WTC11 (cell line): Measurements from ENCODE around the gene P2RY12. TPM values are rescaled to one million over a fixed set of nuclear protein-coding genes. Genes with fewer than 3 reads are reported as not detected.
A peak's percentile ranks its signal among the peaks of the same experiment; 100 is the strongest.

Source experiments
- ATAC-seq: fragments of 200-7000 bp; cut with Tn5 transposase; 2 replicates; pipeline ENCODE4 v1.10.0; 2021; ENCODE audit warnings: mild to moderate bottlenecking, moderate library complexity
- CTCF ChIA-PET: fragments of 300-600 bp; sonication (Branson Sonifier 250); formaldehyde crosslinking; loops from one replicate; lab custom pipeline; 2021; ENCODE audit warnings: antibody characterized with exemption; lab: Charles Lee
- POLR2A ChIA-PET: fragments of 350-600 bp; sonication (Branson Sonifier 250); formaldehyde crosslinking; loops from one replicate; lab custom pipeline; 2021; ENCODE audit warnings: antibody characterized with exemption; lab: Charles Lee
- DNase-seq: peaks from one replicate; pipeline ENCODE4 v3.0.0; 2021; ENCODE audit warnings: low spot score
- H3K27ac Mint-ChIP-seq: 2 replicates; pipeline ENCODE4 v1.8.0; 2021; ENCODE audit warnings: mixed read lengths
- H3K27me3 Mint-ChIP-seq: 2 replicates; pipeline ENCODE4 v1.8.0; 2021; ENCODE audit warnings: low read depth, mild to moderate bottlenecking, moderate library complexity, mixed read lengths
- H3K36me3 Mint-ChIP-seq: 2 replicates; pipeline ENCODE4 v1.8.0; 2021; ENCODE audit warnings: mixed read lengths
- H3K4me1 Mint-ChIP-seq: 2 replicates; pipeline ENCODE4 v1.8.0; 2022; ENCODE audit warnings: mixed read lengths
- H3K4me3 Mint-ChIP-seq: 2 replicates; pipeline ENCODE4 v1.8.0; 2021; ENCODE audit warnings: mild to moderate bottlenecking, moderate library complexity, mixed read lengths
- H3K9me3 Mint-ChIP-seq: 2 replicates; pipeline ENCODE4 v1.8.0; 2021; ENCODE audit warnings: mixed read lengths
- CREB1 ChIP-seq: sonication (generic); formaldehyde crosslinking; IDR thresholded peaks from 2 replicates; pipeline ENCODE4 v1.8.0; 2023; ENCODE audit warnings: mild to moderate bottlenecking, missing genetic modification reagents
- CREM ChIP-seq: sonication (generic); formaldehyde crosslinking; IDR thresholded peaks from 2 replicates; pipeline ENCODE4 v1.8.1; 2022; ENCODE audit warnings: mild to moderate bottlenecking, missing genetic modification reagents, moderate library complexity
- ESRRA ChIP-seq: sonication (generic); formaldehyde crosslinking; IDR thresholded peaks from 2 replicates; pipeline ENCODE4 v1.8.1; 2022; ENCODE audit warnings: mild to moderate bottlenecking, missing genetic modification reagents, borderline replicate concordance
- JAZF1 ChIP-seq: fragments of 250-450 bp; sonication (Bioruptor Pico); IDR thresholded peaks from 2 replicates; pipeline ENCODE4 v1.9.0; 2021; ENCODE audit warnings: moderate library complexity, mild to moderate bottlenecking, inconsistent platforms
- PRRX2 ChIP-seq: fragments of 250-450 bp; sonication (Bioruptor Pico); IDR thresholded peaks from 2 replicates; pipeline ENCODE4 v1.8.0; 2021; ENCODE audit warnings: mild to moderate bottlenecking
- RELA ChIP-seq: sonication (generic); formaldehyde crosslinking; IDR thresholded peaks from 2 replicates; pipeline ENCODE4 v1.8.1; 2022; ENCODE audit warnings: missing genetic modification reagents, mild to moderate bottlenecking, borderline replicate concordance
- RORB ChIP-seq: fragments of 250-450 bp; sonication (Bioruptor Pico); IDR thresholded peaks from 2 replicates; pipeline ENCODE4 v1.9.0; 2021; ENCODE audit warnings: mild to moderate bottlenecking
- TEAD4 ChIP-seq: sonication (generic); formaldehyde crosslinking; IDR thresholded peaks from 2 replicates; pipeline ENCODE4 v1.8.0; 2022; ENCODE audit warnings: mild to moderate bottlenecking, missing genetic modification reagents
- USF2 ChIP-seq: sonication (generic); formaldehyde crosslinking; IDR thresholded peaks from 2 replicates; pipeline ENCODE4 v1.8.1; 2023; ENCODE audit warnings: mild to moderate bottlenecking, missing genetic modification reagents, moderate library complexity
- ZNF317 ChIP-seq: sonication (generic); formaldehyde crosslinking; IDR thresholded peaks from 2 replicates; pipeline ENCODE4 v1.8.1; 2023; ENCODE audit warnings: low read depth, mild to moderate bottlenecking, moderate library complexity, missing genetic modification reagents, borderline replicate concordance
- ZNF423 ChIP-seq: fragments of 250-450 bp; sonication (Bioruptor Pico); IDR thresholded peaks from 2 replicates; pipeline ENCODE4 v2.1.2; 2022; ENCODE audit warnings: mild to moderate bottlenecking, moderate library complexity
- total RNA-seq: library from RNA; stranded (reverse); gene quantifications from 3 replicates; pipeline ENCODE4 v1.2.3, GENCODE V29; 2021
- TF ChIP-seq, protein P1 (sequence below): sonication (generic); formaldehyde crosslinking; IDR thresholded peaks from 2 replicates; pipeline ENCODE4 v1.8.0; 2022; ENCODE audit warnings: missing genetic modification reagents
- TF ChIP-seq, protein P2 (sequence below): sonication (generic); formaldehyde crosslinking; IDR thresholded peaks from 2 replicates; pipeline ENCODE4 v1.8.0; 2023; ENCODE audit warnings: mild to moderate bottlenecking, missing genetic modification reagents
- TF ChIP-seq, protein P3 (sequence below): sonication (generic); formaldehyde crosslinking; conservative IDR thresholded peaks from 2 replicates; pipeline ENCODE4 v1.8.1; 2023; ENCODE audit warnings: mild to moderate bottlenecking, low read depth, missing genetic modification reagents, moderate library complexity

P2RY12 gene
- total RNA-seq, 1 experiment from 2014 or later = not detected

DNA sequence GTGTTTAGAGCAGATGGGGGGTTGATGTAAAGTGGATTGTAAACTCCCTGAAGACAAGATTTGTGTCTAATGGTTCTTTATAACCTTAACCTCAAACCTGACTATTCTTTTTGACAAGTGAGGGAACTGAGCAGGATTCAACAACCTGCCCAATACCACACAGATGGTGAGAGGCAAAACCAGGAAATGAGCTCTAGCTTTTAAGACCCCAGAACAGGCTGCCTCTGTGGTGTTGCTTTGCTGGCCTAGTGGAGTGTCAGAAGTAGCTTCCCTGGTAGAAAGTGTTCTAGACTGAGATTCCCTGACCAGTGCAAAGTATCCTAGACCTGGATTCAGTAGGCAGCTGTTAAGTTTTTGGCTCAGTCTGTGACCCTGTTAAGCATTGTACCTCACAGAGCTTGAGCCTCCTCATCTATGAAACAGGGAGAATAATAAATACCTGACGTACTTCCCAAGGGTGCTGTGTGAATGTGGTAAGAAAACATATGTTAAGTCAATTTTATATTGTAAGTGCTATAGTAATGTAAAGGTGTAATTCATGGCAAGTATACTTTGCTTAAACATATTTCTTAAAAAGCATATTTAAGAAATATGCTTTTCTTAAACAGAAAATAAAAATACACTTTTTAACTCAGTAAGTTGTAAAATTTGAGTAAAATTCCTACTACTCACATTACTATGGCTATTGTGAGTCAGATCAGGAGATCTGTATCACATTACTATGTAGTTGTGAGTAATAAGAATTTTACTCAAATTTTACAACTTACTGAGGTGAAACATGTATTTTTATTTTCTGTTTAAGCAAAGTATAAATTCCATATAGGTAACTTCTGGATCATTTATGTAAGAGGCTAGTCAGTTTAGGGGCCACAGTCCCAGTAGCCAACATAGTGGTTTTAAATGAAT lies 76.7 kb downstream of the P2RY12 start:
- H3K27me3 Mint-ChIP-seq = no peaks in the 10 kb centered on the region
- H3K36me3 Mint-ChIP-seq = no peaks in the 10 kb centered on the region
- TF ChIP-seq TEAD4 (CRISPR knock-in tag) (no peak), RELA (CRISPR knock-in tag) (no peak)
- TF ChIP-seq, protein P1, sequence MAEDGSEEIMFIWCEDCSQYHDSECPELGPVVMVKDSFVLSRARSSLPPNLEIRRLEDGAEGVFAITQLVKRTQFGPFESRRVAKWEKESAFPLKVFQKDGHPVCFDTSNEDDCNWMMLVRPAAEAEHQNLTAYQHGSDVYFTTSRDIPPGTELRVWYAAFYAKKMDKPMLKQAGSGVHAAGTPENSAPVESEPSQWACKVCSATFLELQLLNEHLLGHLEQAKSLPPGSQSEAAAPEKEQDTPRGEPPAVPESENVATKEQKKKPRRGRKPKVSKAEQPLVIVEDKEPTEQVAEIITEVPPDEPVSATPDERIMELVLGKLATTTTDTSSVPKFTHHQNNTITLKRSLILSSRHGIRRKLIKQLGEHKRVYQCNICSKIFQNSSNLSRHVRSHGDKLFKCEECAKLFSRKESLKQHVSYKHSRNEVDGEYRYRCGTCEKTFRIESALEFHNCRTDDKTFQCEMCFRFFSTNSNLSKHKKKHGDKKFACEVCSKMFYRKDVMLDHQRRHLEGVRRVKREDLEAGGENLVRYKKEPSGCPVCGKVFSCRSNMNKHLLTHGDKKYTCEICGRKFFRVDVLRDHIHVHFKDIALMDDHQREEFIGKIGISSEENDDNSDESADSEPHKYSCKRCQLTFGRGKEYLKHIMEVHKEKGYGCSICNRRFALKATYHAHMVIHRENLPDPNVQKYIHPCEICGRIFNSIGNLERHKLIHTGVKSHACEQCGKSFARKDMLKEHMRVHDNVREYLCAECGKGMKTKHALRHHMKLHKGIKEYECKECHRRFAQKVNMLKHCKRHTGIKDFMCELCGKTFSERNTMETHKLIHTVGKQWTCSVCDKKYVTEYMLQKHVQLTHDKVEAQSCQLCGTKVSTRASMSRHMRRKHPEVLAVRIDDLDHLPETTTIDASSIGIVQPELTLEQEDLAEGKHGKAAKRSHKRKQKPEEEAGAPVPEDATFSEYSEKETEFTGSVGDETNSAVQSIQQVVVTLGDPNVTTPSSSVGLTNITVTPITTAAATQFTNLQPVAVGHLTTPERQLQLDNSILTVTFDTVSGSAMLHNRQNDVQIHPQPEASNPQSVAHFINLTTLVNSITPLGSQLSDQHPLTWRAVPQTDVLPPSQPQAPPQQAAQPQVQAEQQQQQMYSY (CRISPR knock-in tag) = peak; percentile 68
- no peak overlapping the region; the same call in 1 of the 2 replicates for H3K27ac Mint-ChIP-seq
- peaks cover 55% of the 10 kb centered on the region for H3K4me1 Mint-ChIP-seq
- ChIA-PET CTCF (interaction anchor here (2.0 kb wide), 1 partner anchor 20 kb away, joined by 7 read pairs; no protein-coding TSS in a partner anchor), POLR2A (no interaction called here)
- no peak overlapping the region for H3K4me3 Mint-ChIP-seq
- no peaks in the 10 kb centered on the region for H3K9me3 Mint-ChIP-seq
- DNase-seq (no peak), ATAC-seq (0 out of 2 replicates have a peak, but pooled peaks have one; percentile 6)

GRCh38 chr3:151307131-151307530 lies 77.4 kb downstream of the P2RY12 start:
- ChIA-PET CTCF (interaction anchor here (2.0 kb wide), 1 partner anchor 21 kb away, joined by 7 read pairs; no protein-coding TSS in a partner anchor), POLR2A (no interaction called here)
- H3K36me3 Mint-ChIP-seq = no peaks in the 10 kb centered on the region
- ATAC-seq (no peak), DNase-seq (no peak)
- peaks cover 49% of the 10 kb centered on the region for H3K4me1 Mint-ChIP-seq
- no peaks in the 10 kb centered on the region for H3K9me3 Mint-ChIP-seq
- H3K27me3 Mint-ChIP-seq = no peaks in the 10 kb centered on the region
- TF ChIP-seq, protein P2, sequence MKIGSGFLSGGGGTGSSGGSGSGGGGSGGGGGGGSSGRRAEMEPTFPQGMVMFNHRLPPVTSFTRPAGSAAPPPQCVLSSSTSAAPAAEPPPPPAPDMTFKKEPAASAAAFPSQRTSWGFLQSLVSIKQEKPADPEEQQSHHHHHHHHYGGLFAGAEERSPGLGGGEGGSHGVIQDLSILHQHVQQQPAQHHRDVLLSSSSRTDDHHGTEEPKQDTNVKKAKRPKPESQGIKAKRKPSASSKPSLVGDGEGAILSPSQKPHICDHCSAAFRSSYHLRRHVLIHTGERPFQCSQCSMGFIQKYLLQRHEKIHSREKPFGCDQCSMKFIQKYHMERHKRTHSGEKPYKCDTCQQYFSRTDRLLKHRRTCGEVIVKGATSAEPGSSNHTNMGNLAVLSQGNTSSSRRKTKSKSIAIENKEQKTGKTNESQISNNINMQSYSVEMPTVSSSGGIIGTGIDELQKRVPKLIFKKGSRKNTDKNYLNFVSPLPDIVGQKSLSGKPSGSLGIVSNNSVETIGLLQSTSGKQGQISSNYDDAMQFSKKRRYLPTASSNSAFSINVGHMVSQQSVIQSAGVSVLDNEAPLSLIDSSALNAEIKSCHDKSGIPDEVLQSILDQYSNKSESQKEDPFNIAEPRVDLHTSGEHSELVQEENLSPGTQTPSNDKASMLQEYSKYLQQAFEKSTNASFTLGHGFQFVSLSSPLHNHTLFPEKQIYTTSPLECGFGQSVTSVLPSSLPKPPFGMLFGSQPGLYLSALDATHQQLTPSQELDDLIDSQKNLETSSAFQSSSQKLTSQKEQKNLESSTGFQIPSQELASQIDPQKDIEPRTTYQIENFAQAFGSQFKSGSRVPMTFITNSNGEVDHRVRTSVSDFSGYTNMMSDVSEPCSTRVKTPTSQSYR (CRISPR knock-in tag) = no peak
- no peak for TF ChIP-seq RORB (CRISPR knock-in tag)
- no peak for TF ChIP-seq ESRRA
- TF ChIP-seq CREM = no peak
- TF ChIP-seq JAZF1 (CRISPR knock-in tag) = no peak
- TF ChIP-seq, protein P3, sequence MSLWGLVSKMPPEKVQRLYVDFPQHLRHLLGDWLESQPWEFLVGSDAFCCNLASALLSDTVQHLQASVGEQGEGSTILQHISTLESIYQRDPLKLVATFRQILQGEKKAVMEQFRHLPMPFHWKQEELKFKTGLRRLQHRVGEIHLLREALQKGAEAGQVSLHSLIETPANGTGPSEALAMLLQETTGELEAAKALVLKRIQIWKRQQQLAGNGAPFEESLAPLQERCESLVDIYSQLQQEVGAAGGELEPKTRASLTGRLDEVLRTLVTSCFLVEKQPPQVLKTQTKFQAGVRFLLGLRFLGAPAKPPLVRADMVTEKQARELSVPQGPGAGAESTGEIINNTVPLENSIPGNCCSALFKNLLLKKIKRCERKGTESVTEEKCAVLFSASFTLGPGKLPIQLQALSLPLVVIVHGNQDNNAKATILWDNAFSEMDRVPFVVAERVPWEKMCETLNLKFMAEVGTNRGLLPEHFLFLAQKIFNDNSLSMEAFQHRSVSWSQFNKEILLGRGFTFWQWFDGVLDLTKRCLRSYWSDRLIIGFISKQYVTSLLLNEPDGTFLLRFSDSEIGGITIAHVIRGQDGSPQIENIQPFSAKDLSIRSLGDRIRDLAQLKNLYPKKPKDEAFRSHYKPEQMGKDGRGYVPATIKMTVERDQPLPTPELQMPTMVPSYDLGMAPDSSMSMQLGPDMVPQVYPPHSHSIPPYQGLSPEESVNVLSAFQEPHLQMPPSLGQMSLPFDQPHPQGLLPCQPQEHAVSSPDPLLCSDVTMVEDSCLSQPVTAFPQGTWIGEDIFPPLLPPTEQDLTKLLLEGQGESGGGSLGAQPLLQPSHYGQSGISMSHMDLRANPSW (CRISPR knock-in tag) = no peak
- TF ChIP-seq USF2 (CRISPR knock-in tag) = no peak
- TF ChIP-seq RELA (CRISPR knock-in tag) = no peak
- TF ChIP-seq ZNF317 (CRISPR knock-in tag) = no peak
- TF ChIP-seq ZNF423 (CRISPR knock-in tag) = no peak
- TF ChIP-seq CREB1 (CRISPR knock-in tag) = no peak
- TF ChIP-seq PRRX2 (CRISPR knock-in tag) = no peak
- H3K4me3 Mint-ChIP-seq = no peak overlapping the region
- peak overlapping the region; percentile 39; the same call in 1 of the 2 replicates for H3K27ac Mint-ChIP-seq
